Skeletal muscle tissue (tissue), 4 donors: ENCODE results near the gene TGFBR3. TPM values are rescaled to one million over a fixed set of nuclear protein-coding genes. Genes with fewer than 3 reads are reported as not detected.
"Not testable (repeated sequence)": the region's sequence is repeated elsewhere in the genome, so short reads cannot be mapped to it uniquely, and the experiment has no call there.

ENCODE experiments used
- H3K27ac ChIP-seq: one replicate; pipeline ENCODE4 v1.7.0; 2013; ENCODE audit warnings: mild to moderate bottlenecking, low read depth, low read length, inconsistent platforms
- H3K27me3 ChIP-seq, 3 donors: one replicate each; pipeline ENCODE4 v1.7.0; 2013; ENCODE audit warnings: low read length in 3 of 3; ENCODE audit not compliant: control insufficient read depth in 3 of 3, insufficient read depth in 3 of 3
- H3K36me3 ChIP-seq, 3 donors: one replicate each; pipeline ENCODE4 v1.7.0; 2013; ENCODE audit warnings: low read length in 3 of 3; ENCODE audit not compliant: control insufficient read depth in 3 of 3, insufficient read depth in 3 of 3
- H3K4me1 ChIP-seq, 3 donors: one replicate each; pipeline ENCODE4 v1.7.0; 2013; ENCODE audit warnings: low read length in 3 of 3, mild to moderate bottlenecking in 3 of 3; ENCODE audit not compliant: control insufficient read depth in 3 of 3, insufficient read depth in 3 of 3
- H3K4me3 ChIP-seq, 3 donors: one replicate each; pipeline ENCODE4 v1.7.0; 2013; ENCODE audit warnings: low read length in 3 of 3
- H3K9ac ChIP-seq, 3 donors: one replicate each; pipeline ENCODE4 v1.7.0; 2013; ENCODE audit warnings: low read length in 3 of 3, mild to moderate bottlenecking in 3 of 3, moderate library complexity in 2 of 3, low read depth in 1 of 3
- H3K9me3 ChIP-seq, 3 donors: one replicate each; pipeline ENCODE4 v1.7.0; 2013; ENCODE audit warnings: low read length in 3 of 3; ENCODE audit not compliant: control insufficient read depth in 3 of 3
- total RNA-seq: library from RNA; depleted of rRNA; stranded (reverse); fragments of >200 nt; gene quantifications from one replicate; pipeline ENCODE4 v1.2.3, GENCODE V29; 2014
- donor health status: Osteomylitis.

Gene TGFBR3
- total RNA-seq, 1 donor from 2014 or later = 54.3 TPM

DNA sequence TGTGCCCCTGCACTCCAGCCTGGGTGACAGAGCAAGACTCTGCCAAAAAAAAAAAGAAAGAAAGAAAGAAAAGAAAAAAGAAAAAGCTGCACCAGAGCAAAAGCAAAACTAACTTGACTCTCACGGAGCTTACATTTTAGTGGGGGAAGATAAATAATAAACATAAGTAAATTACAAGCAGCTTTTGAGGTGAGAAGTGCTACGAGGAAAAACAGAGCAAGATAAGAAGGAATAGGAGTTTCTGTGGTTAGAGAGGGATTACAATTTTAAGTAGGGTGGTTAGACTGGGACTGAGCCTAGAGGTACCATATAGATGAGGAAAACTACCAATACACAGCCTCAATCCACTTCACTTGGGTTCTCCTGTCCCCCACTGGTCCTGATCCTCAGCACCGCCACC, 43.9 kb downstream of the TGFBR3 start:
- no peak overlapping the region for H3K27ac ChIP-seq
- peaks cover 0 to 3% (median 0%) of the 10 kb centered on the region in 3 donors for H3K9me3 ChIP-seq
- H3K4me1 ChIP-seq = peaks cover 14 to 19% (median 16%) of the 10 kb centered on the region in 3 donors
- H3K27me3 ChIP-seq = no peaks in the 10 kb centered on the region
- H3K4me3 ChIP-seq = no peak overlapping the region
- no peak overlapping the region for H3K9ac ChIP-seq
- H3K36me3 ChIP-seq = no peaks in the 10 kb centered on the region

- H3K27ac ChIP-seq, H3K9me3 ChIP-seq, H3K36me3 ChIP-seq, H3K9ac ChIP-seq, H3K4me3 ChIP-seq, H3K4me1 ChIP-seq, H3K27me3 ChIP-seq: not testable (repeated sequence)
Observed at GRCh38 chr1:91840276-91840675, 45.7 kb downstream of the TGFBR3 start.

DNA sequence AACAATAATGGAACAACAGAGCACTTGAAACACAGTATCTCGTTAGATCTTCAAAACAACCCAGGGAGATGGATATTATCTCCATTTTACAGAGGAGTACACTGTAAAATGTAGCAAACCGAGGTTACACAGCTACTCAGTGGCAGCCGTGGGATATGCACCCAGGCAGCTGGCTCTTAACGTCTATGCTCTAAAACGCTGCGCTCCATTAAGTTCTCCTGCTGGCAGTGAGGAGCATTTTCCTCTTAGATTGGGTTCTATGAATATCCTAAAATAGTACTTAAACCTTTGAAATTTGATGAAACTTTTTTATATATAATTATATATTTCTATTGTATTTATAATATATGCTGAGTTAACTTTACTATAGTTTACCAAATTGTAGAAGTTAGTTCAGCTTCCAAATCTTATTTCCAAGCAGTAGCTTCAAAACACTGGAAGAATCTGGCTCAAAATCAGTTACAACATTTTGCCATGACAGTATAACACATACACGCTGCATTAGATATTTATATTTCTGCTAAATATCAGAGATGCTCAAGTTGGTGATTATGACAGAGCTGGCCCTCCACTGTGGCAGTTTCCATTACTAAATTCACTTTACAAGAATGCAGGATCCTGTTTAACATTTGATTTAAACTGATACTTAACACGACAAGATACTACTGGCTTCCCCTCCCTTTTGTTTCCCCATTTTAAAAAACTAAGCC, 49.5 kb downstream of the TGFBR3 start:
- no peak overlapping the region for H3K4me3 ChIP-seq
- no peaks in the 10 kb centered on the region for H3K27me3 ChIP-seq
- no peaks in the 10 kb centered on the region for H3K36me3 ChIP-seq
- peaks cover 0 to 2% (median 1%) of the 10 kb centered on the region in 3 donors for H3K4me1 ChIP-seq
- H3K9me3 ChIP-seq = no peaks in the 10 kb centered on the region
- H3K27ac ChIP-seq = no peak overlapping the region
- H3K9ac ChIP-seq = no peak overlapping the region

DNA sequence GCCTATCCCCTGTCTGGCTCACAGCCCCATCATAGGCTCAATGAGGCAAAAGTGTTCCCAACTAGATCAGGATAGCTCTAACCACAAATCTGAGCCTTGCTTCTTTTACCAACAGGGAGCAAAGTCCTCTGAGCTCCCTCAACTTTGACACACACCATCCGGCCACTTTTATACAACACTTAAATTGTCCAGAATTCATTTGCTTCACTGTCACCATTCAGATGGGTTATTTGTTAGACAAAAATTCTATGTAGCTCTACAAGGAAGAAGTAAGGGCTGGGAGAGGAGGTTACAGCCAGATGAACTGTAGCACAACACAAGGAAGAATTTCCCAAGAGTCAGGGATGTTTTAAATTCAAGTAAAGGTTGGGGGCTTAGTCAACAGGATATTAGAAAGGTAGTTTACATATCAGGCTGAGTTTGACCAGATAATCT, 50.8 kb downstream of the TGFBR3 start:
- Histone ChIP-seq H3K27ac (no peak overlapping the region), H3K36me3 (no peaks in the 10 kb centered on the region), H3K27me3 (no peaks in the 10 kb centered on the region), H3K9ac (no peak overlapping the region), H3K4me1 (peaks cover 12 to 15% (median 15%) of the 10 kb centered on the region in 3 donors), H3K9me3 (no peaks in the 10 kb centered on the region), H3K4me3 (no peak overlapping the region)

- H3K9me3 ChIP-seq, H3K36me3 ChIP-seq, H3K4me3 ChIP-seq, H3K9ac ChIP-seq, H3K27ac ChIP-seq, H3K27me3 ChIP-seq: not testable (repeated sequence)
- peaks cover 14 to 20% (median 18%) of the 10 kb centered on the region in 3 donors for H3K4me1 ChIP-seq
Observed at GRCh38 chr1:91834549-91834948, 51.4 kb downstream of the TGFBR3 start.

DNA sequence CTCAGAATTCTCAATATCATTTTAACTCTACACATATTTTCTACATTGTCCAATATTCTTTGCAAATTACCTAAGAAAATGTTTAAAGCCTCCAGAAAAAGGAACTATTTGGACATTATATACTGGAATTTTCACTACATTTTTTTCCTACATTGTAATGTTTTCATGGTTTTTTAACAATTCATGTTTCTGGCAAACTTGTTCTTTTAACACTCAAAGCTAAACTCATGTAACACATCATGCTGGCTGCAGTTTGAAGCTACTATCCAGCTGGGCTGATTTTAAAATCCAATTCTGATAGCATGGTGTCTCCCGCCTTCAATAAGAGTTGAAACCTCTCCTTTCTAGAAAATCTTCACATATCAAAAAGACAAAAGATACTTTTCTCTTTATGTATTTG, 52.0 kb downstream of the TGFBR3 start:
- no peaks in the 10 kb centered on the region for H3K9me3 ChIP-seq
- H3K4me1 ChIP-seq = peaks cover 17 to 20% (median 18%) of the 10 kb centered on the region in 3 donors
- H3K4me3 ChIP-seq = no peak overlapping the region
- no peak overlapping the region for H3K27ac ChIP-seq
- no peaks in the 10 kb centered on the region for H3K36me3 ChIP-seq
- H3K27me3 ChIP-seq = no peaks in the 10 kb centered on the region
- H3K9ac ChIP-seq = no peak overlapping the region

DNA sequence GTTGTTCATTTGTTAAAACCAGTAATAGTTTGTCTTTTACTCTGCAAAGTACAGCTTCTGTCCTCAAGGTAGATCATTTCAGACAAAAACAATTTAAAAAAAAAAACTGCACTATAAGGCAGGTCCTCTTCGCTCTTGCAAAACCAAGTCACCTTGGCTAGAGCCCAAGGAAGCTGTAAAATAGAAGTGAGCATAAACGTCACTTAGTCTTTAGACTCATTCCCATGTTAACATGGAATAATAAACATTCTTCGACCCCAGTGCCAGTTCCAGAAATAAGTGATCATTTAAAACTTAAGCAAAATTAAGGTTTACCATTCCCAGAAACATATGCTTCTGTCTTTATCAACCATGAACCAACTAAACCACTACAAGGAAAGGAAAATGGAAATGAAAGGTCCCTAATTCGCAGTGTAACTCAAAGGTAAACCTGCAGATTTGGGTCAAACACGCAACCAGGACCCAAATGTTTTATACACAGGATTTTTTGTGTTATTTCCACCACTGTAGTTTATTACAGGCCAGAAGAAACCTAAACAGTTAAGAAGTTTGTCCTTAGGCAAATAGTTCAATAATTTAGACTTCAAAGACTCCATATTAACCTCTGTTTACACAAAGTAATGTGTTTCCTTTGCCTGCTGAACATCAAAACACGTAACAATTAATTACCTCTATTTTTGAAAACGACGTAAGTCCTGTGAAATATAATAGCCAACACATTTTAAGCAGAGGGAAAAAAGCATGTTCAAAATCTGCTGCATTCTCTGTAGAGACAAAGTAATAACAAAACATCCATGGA, 54.6 kb downstream of the TGFBR3 start:
- no peak overlapping the region for H3K4me3 ChIP-seq
- H3K36me3 ChIP-seq = no peaks in the 10 kb centered on the region
- H3K9ac ChIP-seq = peak overlapping the region in 1 of 3 donors; percentile 60
- H3K27me3 ChIP-seq = no peaks in the 10 kb centered on the region
- peaks cover 30 to 37% (median 32%) of the 10 kb centered on the region in 3 donors for H3K4me1 ChIP-seq
- peak overlapping the region; percentile 55 for H3K27ac ChIP-seq
- H3K9me3 ChIP-seq = no peaks in the 10 kb centered on the region

DNA sequence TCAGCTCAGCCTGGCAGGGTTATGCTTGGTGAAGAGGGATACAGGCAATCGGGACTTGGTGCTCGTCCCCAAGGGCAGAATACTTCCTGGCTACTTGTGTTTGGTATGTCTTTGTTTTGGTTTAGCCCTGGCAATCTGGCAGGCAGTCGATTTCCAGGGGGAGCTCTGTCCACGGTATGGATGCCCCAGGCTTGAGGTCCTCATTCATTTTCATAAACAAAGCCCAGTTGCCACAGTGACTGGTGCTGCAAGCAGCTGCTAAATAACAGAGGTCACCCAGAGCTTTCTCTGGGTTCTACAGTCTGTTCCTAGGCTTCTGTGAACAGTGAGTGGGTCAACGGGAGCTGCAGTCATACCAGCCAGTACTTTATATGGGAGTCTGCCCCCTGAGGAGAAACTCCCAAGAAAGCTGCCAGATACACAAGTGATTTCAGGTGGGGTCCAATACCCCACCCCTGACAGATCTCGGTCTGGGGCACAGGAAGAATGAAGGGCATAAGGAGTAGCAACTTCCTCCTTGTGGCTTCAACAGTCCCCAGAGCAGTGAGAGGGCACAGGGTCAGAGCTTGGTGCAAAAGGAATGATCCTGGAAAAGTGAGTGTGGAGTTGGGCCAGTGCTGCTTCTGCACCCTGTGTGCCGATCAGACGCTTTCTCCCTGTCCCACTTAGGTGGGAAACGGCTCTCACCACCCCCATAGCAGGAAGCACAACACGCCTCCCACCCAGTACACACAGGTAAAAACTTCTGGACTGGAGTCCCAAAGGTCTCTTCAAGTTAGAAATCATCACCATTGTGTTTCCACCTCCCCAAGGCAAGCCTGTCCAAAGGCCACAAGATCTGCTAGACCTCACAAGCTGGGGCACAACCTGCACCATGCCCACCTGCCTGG, 55.5 kb downstream of the TGFBR3 start:
- Histone ChIP-seq H3K36me3 (no peaks in the 10 kb centered on the region), H3K27ac (peak overlapping the region; percentile 55), H3K27me3 (no peaks in the 10 kb centered on the region), H3K9me3 (no peaks in the 10 kb centered on the region), H3K9ac (peak overlapping the region in 1 of 3 donors; percentile 60), H3K4me1 (peaks cover 30 to 43% (median 32%) of the 10 kb centered on the region in 3 donors), H3K4me3 (peak overlapping the region in 2 of 3 donors; percentile 18 to 30)

DNA sequence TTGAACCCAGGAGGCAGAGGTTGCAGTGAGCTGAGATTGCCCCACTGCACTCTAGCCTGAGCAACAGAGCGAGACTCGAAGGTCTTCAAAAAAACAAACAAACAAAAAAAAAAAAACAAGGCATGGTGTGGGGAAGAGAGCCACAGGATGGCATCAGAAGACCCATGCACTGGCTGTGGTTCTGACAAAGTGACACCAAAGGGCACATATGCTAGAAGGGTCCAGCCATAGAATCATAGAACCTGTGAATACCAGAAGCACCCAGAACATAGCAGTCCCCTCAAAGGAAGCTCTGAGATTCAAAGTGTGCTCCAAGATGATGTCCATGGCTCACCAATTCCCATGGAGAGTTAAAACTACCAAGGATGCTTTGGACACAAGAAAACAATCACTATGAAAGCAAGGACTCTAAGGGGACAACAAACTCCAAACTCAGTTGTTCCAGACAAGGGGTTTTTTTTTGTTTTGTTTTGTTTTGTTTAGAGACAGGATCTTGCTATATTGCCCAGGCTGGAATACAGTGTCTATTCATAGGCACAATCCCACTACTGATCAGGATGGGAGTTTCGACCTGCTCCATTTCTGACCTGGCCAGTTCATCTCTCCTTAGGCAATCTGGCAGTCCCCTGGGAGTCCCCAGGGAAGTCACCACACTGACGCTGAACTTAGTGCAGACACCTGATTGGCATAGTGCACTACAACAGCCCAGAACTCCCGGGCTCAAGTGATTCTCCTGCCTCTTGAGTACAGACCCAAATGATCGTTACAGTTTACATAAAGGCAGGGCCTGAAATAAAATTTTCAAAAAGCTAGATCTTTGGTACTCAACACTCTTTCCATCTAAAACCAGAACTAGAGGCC, 56.4 kb downstream of the TGFBR3 start:
- Histone ChIP-seq H3K4me1 (peaks cover 30 to 43% (median 32%) of the 10 kb centered on the region in 3 donors), H3K27me3 (no peaks in the 10 kb centered on the region), H3K36me3 (no peaks in the 10 kb centered on the region), H3K4me3 (no peak overlapping the region), H3K9ac (no peak overlapping the region), H3K27ac (peak overlapping the region; percentile 55), H3K9me3 (no peaks in the 10 kb centered on the region)
